Liver (tissue), 3 donors: ENCODE measurements around the gene UQCRC1.

Experiments used
- FOXA1 ChIP-seq: IDR thresholded peaks from 2 replicates; pipeline ENCODE4 v1.6.1; 2016; ENCODE audit warnings: antibody characterized with exemption
- GABPA ChIP-seq, 2 donors: IDR thresholded peaks in 1 of 2; conservative IDR thresholded peaks in 1 of 2; 2 replicates each; pipeline ENCODE4 v1.6.1; 2016; ENCODE audit warnings: antibody characterized with exemption in 2 of 2, mild to moderate bottlenecking in 1 of 2, moderate library complexity in 1 of 2
- NR2F2 ChIP-seq: IDR thresholded peaks from 2 replicates; pipeline ENCODE4 v1.6.1; 2016; ENCODE audit warnings: antibody characterized with exemption
- RXRA ChIP-seq, 2 donors: IDR thresholded peaks; 2 replicates each; pipeline ENCODE4 v1.6.1; 2017 to 2018; ENCODE audit warnings: antibody characterized with exemption in 2 of 2, mild to moderate bottlenecking in 1 of 2
- SP1 ChIP-seq: IDR thresholded peaks from 2 replicates; pipeline ENCODE4 v1.6.1; 2018; ENCODE audit warnings: antibody characterized with exemption, mild to moderate bottlenecking
- TAF1 ChIP-seq: conservative IDR thresholded peaks from 2 replicates; pipeline ENCODE4 v1.6.1; 2016; ENCODE audit warnings: antibody characterized with exemption, mild to moderate bottlenecking
- YY1 ChIP-seq: IDR thresholded peaks from 2 replicates; pipeline ENCODE4 v1.6.1; 2016; ENCODE audit warnings: antibody characterized with exemption, mild to moderate bottlenecking
- TF ChIP-seq, protein P1 (sequence below): fragments of 150-350 bp; IDR thresholded peaks from 2 replicates; pipeline ENCODE4 v1.5.1; 2017; ENCODE audit warnings: improper control_type of control experiment, low read depth, low read length; ENCODE audit not compliant: missing input control
- TF ChIP-seq, protein P2 (sequence below): IDR thresholded peaks from 2 replicates; pipeline ENCODE4 v1.6.1; 2016; ENCODE audit warnings: antibody characterized with exemption, mild to moderate bottlenecking
- TF ChIP-seq, protein P3 (sequence below): IDR thresholded peaks from 2 replicates; pipeline ENCODE4 v1.6.1; 2016; ENCODE audit warnings: antibody characterized with exemption
- donor health status: healthy.
- donor health status: healthy.

DNA sequence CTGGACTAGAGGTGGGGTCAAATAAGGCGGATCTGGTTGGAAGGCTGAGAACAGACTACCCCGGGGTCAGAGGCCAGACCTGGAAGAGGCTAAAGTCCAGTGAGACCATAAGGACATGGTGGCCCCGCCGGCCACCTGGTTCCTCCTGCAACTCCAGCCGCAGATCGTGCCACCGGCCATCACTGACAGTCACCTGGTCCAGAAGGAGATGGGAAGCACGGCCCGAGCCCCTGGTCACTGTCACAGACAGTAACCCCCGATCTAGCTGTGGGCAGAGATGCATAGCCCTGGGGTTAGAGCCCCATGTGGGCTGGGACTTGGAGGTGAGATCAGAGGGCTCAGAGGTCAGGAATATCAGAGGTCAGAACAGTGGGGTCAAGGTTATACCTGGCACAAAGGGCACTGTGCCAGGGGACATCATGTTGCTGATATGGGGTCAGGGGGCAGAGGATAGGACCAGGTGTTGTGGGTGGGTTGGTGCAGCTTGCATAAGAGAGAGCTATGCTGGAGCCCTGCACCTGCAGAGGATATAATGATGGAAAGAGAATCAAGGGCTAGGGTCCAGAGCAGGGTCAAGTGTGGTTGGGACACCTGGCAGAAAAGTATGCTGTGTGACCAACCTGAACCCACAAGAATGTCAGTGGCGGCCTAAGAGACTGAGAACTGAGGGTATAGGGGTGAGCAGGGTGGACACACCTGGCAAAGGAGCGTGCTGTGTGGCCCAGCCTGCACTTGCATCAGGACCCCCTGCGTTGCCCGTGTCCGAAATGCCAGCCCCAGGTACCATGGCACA, 43.7 kb upstream of the UQCRC1 start:
- TF ChIP-seq, protein P1, sequence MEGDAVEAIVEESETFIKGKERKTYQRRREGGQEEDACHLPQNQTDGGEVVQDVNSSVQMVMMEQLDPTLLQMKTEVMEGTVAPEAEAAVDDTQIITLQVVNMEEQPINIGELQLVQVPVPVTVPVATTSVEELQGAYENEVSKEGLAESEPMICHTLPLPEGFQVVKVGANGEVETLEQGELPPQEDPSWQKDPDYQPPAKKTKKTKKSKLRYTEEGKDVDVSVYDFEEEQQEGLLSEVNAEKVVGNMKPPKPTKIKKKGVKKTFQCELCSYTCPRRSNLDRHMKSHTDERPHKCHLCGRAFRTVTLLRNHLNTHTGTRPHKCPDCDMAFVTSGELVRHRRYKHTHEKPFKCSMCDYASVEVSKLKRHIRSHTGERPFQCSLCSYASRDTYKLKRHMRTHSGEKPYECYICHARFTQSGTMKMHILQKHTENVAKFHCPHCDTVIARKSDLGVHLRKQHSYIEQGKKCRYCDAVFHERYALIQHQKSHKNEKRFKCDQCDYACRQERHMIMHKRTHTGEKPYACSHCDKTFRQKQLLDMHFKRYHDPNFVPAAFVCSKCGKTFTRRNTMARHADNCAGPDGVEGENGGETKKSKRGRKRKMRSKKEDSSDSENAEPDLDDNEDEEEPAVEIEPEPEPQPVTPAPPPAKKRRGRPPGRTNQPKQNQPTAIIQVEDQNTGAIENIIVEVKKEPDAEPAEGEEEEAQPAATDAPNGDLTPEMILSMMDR = no peak
- TF ChIP-seq TAF1 = no peak
- TF ChIP-seq, protein P2, sequence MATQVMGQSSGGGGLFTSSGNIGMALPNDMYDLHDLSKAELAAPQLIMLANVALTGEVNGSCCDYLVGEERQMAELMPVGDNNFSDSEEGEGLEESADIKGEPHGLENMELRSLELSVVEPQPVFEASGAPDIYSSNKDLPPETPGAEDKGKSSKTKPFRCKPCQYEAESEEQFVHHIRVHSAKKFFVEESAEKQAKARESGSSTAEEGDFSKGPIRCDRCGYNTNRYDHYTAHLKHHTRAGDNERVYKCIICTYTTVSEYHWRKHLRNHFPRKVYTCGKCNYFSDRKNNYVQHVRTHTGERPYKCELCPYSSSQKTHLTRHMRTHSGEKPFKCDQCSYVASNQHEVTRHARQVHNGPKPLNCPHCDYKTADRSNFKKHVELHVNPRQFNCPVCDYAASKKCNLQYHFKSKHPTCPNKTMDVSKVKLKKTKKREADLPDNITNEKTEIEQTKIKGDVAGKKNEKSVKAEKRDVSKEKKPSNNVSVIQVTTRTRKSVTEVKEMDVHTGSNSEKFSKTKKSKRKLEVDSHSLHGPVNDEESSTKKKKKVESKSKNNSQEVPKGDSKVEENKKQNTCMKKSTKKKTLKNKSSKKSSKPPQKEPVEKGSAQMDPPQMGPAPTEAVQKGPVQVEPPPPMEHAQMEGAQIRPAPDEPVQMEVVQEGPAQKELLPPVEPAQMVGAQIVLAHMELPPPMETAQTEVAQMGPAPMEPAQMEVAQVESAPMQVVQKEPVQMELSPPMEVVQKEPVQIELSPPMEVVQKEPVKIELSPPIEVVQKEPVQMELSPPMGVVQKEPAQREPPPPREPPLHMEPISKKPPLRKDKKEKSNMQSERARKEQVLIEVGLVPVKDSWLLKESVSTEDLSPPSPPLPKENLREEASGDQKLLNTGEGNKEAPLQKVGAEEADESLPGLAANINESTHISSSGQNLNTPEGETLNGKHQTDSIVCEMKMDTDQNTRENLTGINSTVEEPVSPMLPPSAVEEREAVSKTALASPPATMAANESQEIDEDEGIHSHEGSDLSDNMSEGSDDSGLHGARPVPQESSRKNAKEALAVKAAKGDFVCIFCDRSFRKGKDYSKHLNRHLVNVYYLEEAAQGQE = no peak
- no peak for TF ChIP-seq FOXA1
- no peak for TF ChIP-seq NR2F2
- no peak for TF ChIP-seq YY1
- no peak for TF ChIP-seq SP1
- TF ChIP-seq GABPA (IDR thresholded peaks at IDR 0.05 in 1 of 2, conservative IDR thresholded peaks at IDR 0.05 in 1 of 2) = no peak
- TF ChIP-seq, protein P3, sequence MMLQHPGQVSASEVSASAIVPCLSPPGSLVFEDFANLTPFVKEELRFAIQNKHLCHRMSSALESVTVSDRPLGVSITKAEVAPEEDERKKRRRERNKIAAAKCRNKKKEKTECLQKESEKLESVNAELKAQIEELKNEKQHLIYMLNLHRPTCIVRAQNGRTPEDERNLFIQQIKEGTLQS = no peak
- no peak for TF ChIP-seq RXRA (IDR thresholded peaks at IDR 0.05)
